K562 (cell line): ENCODE measurements around the gene ZNF774. TPM values are rescaled to one million over a fixed set of nuclear protein-coding genes. Genes with fewer than 3 reads are reported as not detected.
A peak's percentile ranks its signal among the peaks of the same experiment; 100 is the strongest.

Experiments
- ATAC-seq: fragments of 200-7000 bp; cut with Tn5 transposase; 3 replicates; pipeline ENCODE4 v1.9.1; 2020; ENCODE audit warnings: moderate library complexity
- BruUV-seq: library from RNA; stranded (reverse); fragments of 400-500 nt; replicated peaks from 2 replicates; lab custom pipeline; 2021; lab: Mats Ljungman, UMichigan
- CTCF ChIA-PET: fragments of 300-600 bp; formaldehyde crosslinking; extraction: SDS; loops from one replicate; lab custom pipeline; 2021; ENCODE audit warnings: low intra/inter-chr PET ratio; lab: Yijun Ruan, JAX
- POLR2A ChIA-PET: fragments of 300-600, 350-650 bp; sonication (Branson Sonifier 250); formaldehyde crosslinking; extraction: SDS; loops from one replicate; lab custom pipeline; 2021; ENCODE audit warnings: antibody characterized with exemption, inconsistent platforms; lab: Yijun Ruan, JAX
- DNase-seq, 4 experiments: peaks; one replicate each; pipeline versions ENCODE4 v3.0.0 to v3.0.0-alpha.2; 2011 to 2018; ENCODE audit warnings: low spot score in 3 of 4, mixed read lengths in 3 of 4; ENCODE audit errors: extremely low read depth in 1 of 4
- FAIRE-seq: peaks from 2 replicates; lab custom pipeline; 2011; peaks lifted over from hg19 to GRCh38; lab: Jason Lieb, UNC
- H2AFZ ChIP-seq: 2 replicates; pipeline ENCODE4 v1.6.0; 2011; ENCODE audit warnings: low read depth, low read length, control low read depth, inconsistent platforms
- H3K27ac ChIP-seq: fragments of 200-600 bp; 3 replicates; pipeline ENCODE4 v1.8.0; 2011; ENCODE audit warnings: low read depth, mild to moderate bottlenecking, control low read depth, inconsistent platforms, low read length, moderate library complexity, mixed read lengths; ENCODE audit errors: extremely low read depth
- H3K27me3 ChIP-seq, 2 experiments: fragments of 300-600 bp in 1 of 2; 2 replicates in 1 of 2; 3 replicates in 1 of 2; pipeline versions ENCODE4 v1.6.0 to v1.8.0; 2011; ENCODE audit warnings: inconsistent platforms in 2 of 2, low read length in 2 of 2, mild to moderate bottlenecking in 1 of 2, mixed read lengths in 1 of 2, moderate library complexity in 1 of 2; ENCODE audit not compliant: control insufficient read depth in 2 of 2, insufficient read depth in 2 of 2
- H3K36me3 ChIP-seq: fragments of 300-600 bp; 3 replicates; pipeline ENCODE4 v1.8.0; 2011; ENCODE audit warnings: mild to moderate bottlenecking, low read length, inconsistent platforms; ENCODE audit not compliant: control insufficient read depth, insufficient read depth
- H3K4me1 ChIP-seq, 2 experiments: fragments of 200-600 bp in 1 of 2; replicated peaks in 1 of 2; 2 replicates in 1 of 2; 3 replicates in 1 of 2; pipeline versions ENCODE4 v1.5.1 to v1.8.0; 2011; ENCODE audit warnings: inconsistent platforms in 2 of 2, low read length in 2 of 2, mild to moderate bottlenecking in 1 of 2, mixed read lengths in 1 of 2, moderate library complexity in 1 of 2; ENCODE audit not compliant: control insufficient read depth in 2 of 2, insufficient read depth in 2 of 2
- H3K4me2 ChIP-seq: 2 replicates; pipeline ENCODE4 v1.6.1; 2011; ENCODE audit warnings: low read length, control low read depth, inconsistent platforms, mixed read lengths; ENCODE audit not compliant: insufficient read depth
- H3K4me3 ChIP-seq: fragments of 200-600 bp; sonication (generic), shearing (Covaris generic); 2 replicates; pipeline ENCODE4 v1.5.1; 2016; ENCODE audit warnings: control low read depth, inconsistent platforms
- H3K79me2 ChIP-seq: fragments of 200-600 bp; 3 replicates; pipeline ENCODE4 v1.8.0; 2011; ENCODE audit warnings: low read length, inconsistent platforms; ENCODE audit not compliant: control insufficient read depth, insufficient read depth
- H3K9ac ChIP-seq, 2 experiments: 2 replicates each; pipeline versions ENCODE4 v1.6.0 to v1.6.1; 2011; ENCODE audit warnings: low read depth in 2 of 2, low read length in 2 of 2, control low read depth in 1 of 2, inconsistent platforms in 1 of 2, mild to moderate bottlenecking in 1 of 2, mixed read lengths in 1 of 2; ENCODE audit not compliant: insufficient read depth in 1 of 2
- H3K9me1 ChIP-seq: one replicate; pipeline ENCODE4 v1.6.0; 2011; ENCODE audit warnings: inconsistent platforms, mild to moderate bottlenecking, low read length, moderate library complexity; ENCODE audit not compliant: control insufficient read depth, insufficient read depth
- H3K9me3 ChIP-seq: replicated peaks from 2 replicates; pipeline ENCODE4 v1.5.1; 2011; ENCODE audit warnings: low read depth, low read length, inconsistent platforms; ENCODE audit not compliant: control insufficient read depth, insufficient read depth
- H4K20me1 ChIP-seq: replicated peaks from 2 replicates; pipeline ENCODE4 v1.6.1; 2011; ENCODE audit warnings: low read length, inconsistent platforms, mixed read lengths; ENCODE audit not compliant: control insufficient read depth, insufficient read depth
- AFF1 ChIP-seq, 2 experiments: fragments of 450-650 bp; IDR thresholded peaks; 2 replicates each; pipeline ENCODE4 v1.6.1; 2018; ENCODE audit warnings: mild to moderate bottlenecking in 2 of 2, low read depth in 1 of 2; ENCODE audit not compliant: partially characterized antibody in 2 of 2
- JUND ChIP-seq, 2 experiments: IDR thresholded peaks; 2 replicates in 1 of 2; 3 replicates in 1 of 2; pipeline ENCODE4 v1.6.1; 2011; ENCODE audit warnings: borderline replicate concordance in 2 of 2, low read depth in 2 of 2, low read length in 2 of 2, improper control_type of control experiment in 1 of 2, missing biosample characterization in 1 of 2, missing genetic modification characterization in 1 of 2, missing genetic modification reagents in 1 of 2
- TBL1XR1 ChIP-seq, 2 experiments: IDR thresholded peaks; 2 replicates each; pipeline ENCODE4 v1.6.1; 2012; ENCODE audit warnings: improper control_type of control experiment in 2 of 2, low read length in 2 of 2, mild to moderate bottlenecking in 1 of 2
- ZBTB34 ChIP-seq: fragments of 250-450 bp; sonication (Bioruptor Pico); IDR thresholded peaks from 2 replicates; pipeline ENCODE4 v1.8.0; 2021; ENCODE audit warnings: mild to moderate bottlenecking, moderate library complexity
- WGBS: fragments of 100-300 bp; shearing (Covaris generic); methylation state at CpG from one replicate; pipeline ENCODE4 v1.1.6; 2016; ENCODE audit warnings: low coverage, mixed read lengths; ENCODE audit not compliant: insufficient coverage; ENCODE audit errors: missing lambda C conversion rate; 5-methylcytosine and 5-hydroxymethylcytosine counted together
- in situ Hi-C: fragments of 300-500 bp; cut with MboI; formaldehyde crosslinking; loops from 4 replicates; pipeline ENCODE4 v1.15.0; 2018; ENCODE audit warnings: inconsistent platforms, mixed read lengths
- intact Hi-C: fragments of 100-400 bp; cut with micrococcal nuclease; formaldehyde crosslinking; loops from 2 replicates; pipeline ENCODE4 v1.14.2; 2022
- polyA plus RNA-seq, 8 experiments: library from polyadenylated mRNA; depleted of rRNA in 4 of 8; stranded (reverse) in 5 of 8; unstranded in 3 of 8; fragments of >200 nt; fragmentation: Nextera tagmentation in 2 of 8; fragmentation: Illumina TruSeq in 1 of 8; extraction: Ambion mirVana in 2 of 8; extraction: Trizol in 1 of 8; gene quantifications; 2 replicates each; pipeline versions ENCODE4 v1.2.1 to v1.2.3, GENCODE V29; 2011 to 2014; ENCODE audit warnings: inconsistent platforms in 1 of 8, missing spikeins in 1 of 8
- total RNA-seq, 7 experiments: library from RNA; depleted of rRNA in 6 of 7; stranded (reverse); fragments of >200 nt in 6 of 7; fragmentation: Illumina TruSeq in 2 of 7; extraction: Trizol in 2 of 7; gene quantifications; 2 replicates each; pipeline versions ENCODE4 v1.2.1 to v1.2.3, GENCODE V29; 2011 to 2021; ENCODE audit warnings: low replicate concordance in 1 of 7

ZNF774 gene
- total and polyA plus RNA-seq, 9 of the 15 experiments (the other 6 are each of a cell fraction or from before 2014, with no cell fraction given): 0.32 to 2.0 (median 1.2) TPM

DNA sequence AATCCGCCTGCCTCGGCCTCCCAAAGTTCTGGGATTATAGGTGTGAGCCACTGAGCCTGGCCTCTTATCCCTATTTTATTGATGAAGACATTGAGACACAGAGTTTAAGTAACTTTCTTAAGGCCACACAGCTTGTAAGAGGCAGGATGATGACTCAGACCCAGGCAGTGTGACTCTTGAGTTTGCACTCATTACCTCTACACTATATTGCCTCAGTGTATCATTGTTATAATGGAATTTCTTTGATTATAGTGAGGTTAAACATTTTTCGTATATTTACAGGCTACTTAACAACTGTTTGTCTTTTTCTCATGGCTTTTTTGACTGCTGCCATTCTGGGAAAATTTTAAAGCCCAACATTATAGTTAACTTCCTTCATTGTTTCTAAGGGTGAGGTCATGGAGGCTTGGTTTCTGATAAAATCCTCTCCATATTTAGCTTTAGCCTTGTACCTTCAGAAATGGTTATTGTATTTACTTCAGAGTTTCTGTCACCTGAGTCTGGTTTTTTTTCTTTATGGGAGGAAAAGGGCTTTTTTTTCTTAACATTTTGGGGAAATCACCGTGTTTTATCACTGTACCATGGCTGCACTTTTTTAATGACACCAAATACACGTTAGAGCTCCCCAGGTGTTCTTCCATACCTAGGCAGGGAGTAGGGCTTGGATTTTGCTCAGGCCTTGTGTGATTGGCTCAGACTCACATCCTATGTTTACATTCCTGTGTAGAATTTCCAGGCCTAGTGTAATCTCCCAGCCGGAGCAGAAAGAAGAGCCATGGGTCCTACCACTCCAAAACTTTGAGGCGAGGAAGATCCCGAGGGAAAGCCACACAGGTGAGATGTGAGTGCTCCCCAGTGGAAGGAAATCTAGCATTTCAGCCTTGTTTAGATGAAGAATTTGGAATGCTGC lies 6.3 kb downstream of the ZNF774 start:
- no peaks in the 10 kb centered on the region for H3K27me3 ChIP-seq
- TF ChIP-seq JUND (IDR thresholded peaks at IDR 0.05; ENCODE audit: borderline replicate concordance, low read depth, low read length) (0 out of 2 replicates have a peak, but pooled peaks have one; percentile 45), JUND (tag; IDR thresholded peaks at IDR 0.05; ENCODE audit: borderline replicate concordance, low read depth, low read length) (no peak), ZBTB34 (CRISPR knock-in tag) (no peak), TBL1XR1 (IDR thresholded peaks at IDR 0.05; ENCODE audit: low read length in 2 of 2) (no peak), AFF1 (IDR thresholded peaks at IDR 0.05; ENCODE audit: low read depth in 1 of 2, partially characterized antibody in 2 of 2) (no peak)

More for the DNA sequence above, 6.3 kb downstream of the ZNF774 start:
- Histone ChIP-seq H3K4me3 (no peak overlapping the region), H3K9me3 (no peaks in the 10 kb centered on the region), H3K36me3 (no peaks in the 10 kb centered on the region), H3K4me2 (no peak overlapping the region), H3K79me2 (no peaks in the 10 kb centered on the region), H4K20me1 (no peaks in the 10 kb centered on the region), H2AFZ (no peak overlapping the region), H3K27ac (peak overlapping the region; percentile 3; the same call in 1 of the 3 replicates), H3K9ac (no peak overlapping the region), H3K9me1 (no peaks in the 10 kb centered on the region), H3K4me1 (peaks cover 0 to 14% of the 10 kb centered on the region in 2 experiments; a peak in 3 of 5 replicates)
- in situ Hi-C loops (no loop called here), intact Hi-C loops (no loop called here)
- no TSS peak for BruUV-seq
- ATAC-seq: no peak
- WGBS: 63% methylated on average over 8 of the region's 8 CpGs
- CTCF ChIA-PET: no interaction called here
- POLR2A ChIA-PET: interaction anchor here (0.6 kb wide), 1 partner anchor 65 kb away, joined by 3 read pairs; no protein-coding TSS in a partner anchor
- peak in 1 of 4 experiments; percentile 15 for DNase-seq
- FAIRE-seq: no peak
